Activated T-cell treated with anti-CD3 and anti-CD28 coated beads, Interleukin-2, amount 50 U/mL, for 72 hours (primary cell): ENCODE measurements around the gene CEACAM16. TPM values are rescaled to one million over a fixed set of nuclear protein-coding genes. Genes with fewer than 3 reads are reported as not detected.

ENCODE experiments used
- ATAC-seq, 2 donors: fragments of 150-1000 bp; cut with Tn5 transposase; replicated peaks in 1 of 2; 2 replicates each; pipeline ENCODE4 v1.10.0; 2021; ENCODE audit warnings: moderate library complexity in 2 of 2, mild to moderate bottlenecking in 1 of 2
- DNase-seq, 2 donors: peaks; one replicate each; pipeline ENCODE4 v3.0.0; 2021 to 2022; ENCODE audit warnings: mixed read lengths in 1 of 2
- H3K27ac Mint-ChIP-seq: one replicate; pipeline ENCODE4 v1.8.0; 2022; ENCODE audit warnings: mild to moderate bottlenecking, moderate library complexity, mixed read lengths
- H3K27me3 Mint-ChIP-seq: one replicate; pipeline ENCODE4 v1.8.0; 2022; ENCODE audit warnings: low read depth, mixed read lengths
- H3K36me3 Mint-ChIP-seq, 2 donors: one replicate each; pipeline ENCODE4 v1.8.0; 2022; ENCODE audit warnings: mixed read lengths in 2 of 2, mild to moderate bottlenecking in 1 of 2; ENCODE audit not compliant: insufficient read depth in 2 of 2
- H3K4me1 Mint-ChIP-seq: one replicate; pipeline ENCODE4 v1.8.0; 2022; ENCODE audit warnings: low read depth, mixed read lengths
- H3K4me3 Mint-ChIP-seq, 2 donors: one replicate each; pipeline ENCODE4 v1.8.0; 2022; ENCODE audit warnings: mild to moderate bottlenecking in 2 of 2, mixed read lengths in 2 of 2, moderate library complexity in 2 of 2
- H3K9me3 Mint-ChIP-seq, 2 donors: one replicate each; pipeline ENCODE4 v1.8.0; 2022; ENCODE audit warnings: mixed read lengths in 2 of 2
- total RNA-seq, 2 donors: library from RNA; stranded (reverse); gene quantifications; one replicate each; pipeline ENCODE4 v1.2.3, GENCODE V29; 2022

The CEACAM16 gene
- total RNA-seq: not detected

GRCh38 chr19:44698492-44699201 is at the start of gene CEACAM16:
Gene CEACAM16 (plus strand): TSS chr19:44699151. CDS start chr19:44701457, 2,306 bp downstream.
- peaks cover 14% of the 10 kb centered on the region for H3K27me3 Mint-ChIP-seq
- peaks cover 18% of the 10 kb centered on the region for H3K4me1 Mint-ChIP-seq
- no peak within 1 kb of the TSS for H3K27ac Mint-ChIP-seq
- no peaks in the 10 kb centered on the region for H3K9me3 Mint-ChIP-seq
- DNase-seq: no peak
- no peak for ATAC-seq
- no peak within 1 kb of the TSS for H3K4me3 Mint-ChIP-seq
- no peaks in the 10 kb centered on the region for H3K36me3 Mint-ChIP-seq

GRCh38 chr19:44649578-44650145 is 49.3 kb upstream of the CEACAM16 start:
- ATAC-seq (no peak), DNase-seq (no peak)
- no peak overlapping the region for H3K4me3 Mint-ChIP-seq
- H3K36me3 Mint-ChIP-seq: peaks cover 3 to 10% of the 10 kb centered on the region in 2 donors
- H3K9me3 Mint-ChIP-seq: no peaks in the 10 kb centered on the region
- no peak overlapping the region for H3K27ac Mint-ChIP-seq
- H3K27me3 Mint-ChIP-seq: no peaks in the 10 kb centered on the region
- H3K4me1 Mint-ChIP-seq: peaks cover 7% of the 10 kb centered on the region

GRCh38 chr19:44653343-44653742 is 45.6 kb upstream of the CEACAM16 start:
- H3K27me3 Mint-ChIP-seq: no peaks in the 10 kb centered on the region
- no peak for DNase-seq
- H3K27ac Mint-ChIP-seq: no peak overlapping the region
- H3K4me3 Mint-ChIP-seq: no peak overlapping the region
- no peaks in the 10 kb centered on the region for H3K9me3 Mint-ChIP-seq
- peaks cover 7 to 22% of the 10 kb centered on the region in 2 donors for H3K36me3 Mint-ChIP-seq
- H3K4me1 Mint-ChIP-seq: peaks cover 15% of the 10 kb centered on the region
- ATAC-seq: no peak

GRCh38 chr19:44653977-44654774 is 44.8 kb upstream of the CEACAM16 start:
- no peak overlapping the region for H3K4me3 Mint-ChIP-seq
- peak; percentile 90 to 93 for ATAC-seq
- H3K4me1 Mint-ChIP-seq: peaks cover 15% of the 10 kb centered on the region
- no peak overlapping the region for H3K27ac Mint-ChIP-seq
- peak; percentile 79 to 80 for DNase-seq
- peaks cover 7 to 25% of the 10 kb centered on the region in 2 donors for H3K36me3 Mint-ChIP-seq
- no peaks in the 10 kb centered on the region for H3K9me3 Mint-ChIP-seq
- no peaks in the 10 kb centered on the region for H3K27me3 Mint-ChIP-seq

GRCh38 chr19:44657211-44657921 is 41.6 kb upstream of the CEACAM16 start:
- ATAC-seq: peak; percentile 72 to 77
- Mint-ChIP-seq H3K9me3 (no peaks in the 10 kb centered on the region), H3K27ac (no peak overlapping the region), H3K27me3 (no peaks in the 10 kb centered on the region), H3K4me1 (peaks cover 15% of the 10 kb centered on the region), H3K36me3 (peaks cover 6 to 16% of the 10 kb centered on the region in 2 donors), H3K4me3 (no peak overlapping the region)
- DNase-seq: peak; percentile 77 to 81

- no peak overlapping the region for H3K27ac Mint-ChIP-seq
- no peak for DNase-seq
- no peaks in the 10 kb centered on the region for H3K9me3 Mint-ChIP-seq
- peaks cover 15% of the 10 kb centered on the region for H3K4me1 Mint-ChIP-seq
- no peaks in the 10 kb centered on the region for H3K27me3 Mint-ChIP-seq
- no peak overlapping the region for H3K4me3 Mint-ChIP-seq
- H3K36me3 Mint-ChIP-seq: peaks cover 4 to 18% of the 10 kb centered on the region in 2 donors
- no peak for ATAC-seq
Measured at GRCh38 chr19:44658069-44658733, 40.8 kb upstream of the CEACAM16 start.

GRCh38 chr19:44660081-44660480 is 38.9 kb upstream of the CEACAM16 start:
- H3K9me3 Mint-ChIP-seq: no peaks in the 10 kb centered on the region
- H3K4me1 Mint-ChIP-seq: peaks cover 7% of the 10 kb centered on the region
- H3K27ac Mint-ChIP-seq: no peak overlapping the region
- DNase-seq: no peak
- no peak overlapping the region for H3K4me3 Mint-ChIP-seq
- H3K36me3 Mint-ChIP-seq: peaks cover 3 to 16% of the 10 kb centered on the region in 2 donors
- no peak for ATAC-seq
- H3K27me3 Mint-ChIP-seq: no peaks in the 10 kb centered on the region

- Mint-ChIP-seq H3K27me3 (no peaks in the 10 kb centered on the region), H3K9me3 (no peaks in the 10 kb centered on the region), H3K4me1 (peaks cover 7% of the 10 kb centered on the region), H3K27ac (no peak overlapping the region), H3K36me3 (peaks cover 0 to 9% of the 10 kb centered on the region in 2 donors), H3K4me3 (no peak overlapping the region)
- DNase-seq (no peak), ATAC-seq (no peak)
Measured at GRCh38 chr19:44661205-44661604, 37.7 kb upstream of the CEACAM16 start.

- peaks cover 0 to 6% of the 10 kb centered on the region in 2 donors for H3K36me3 Mint-ChIP-seq
- no peaks in the 10 kb centered on the region for H3K27me3 Mint-ChIP-seq
- H3K4me3 Mint-ChIP-seq: no peak overlapping the region
- no peak overlapping the region for H3K27ac Mint-ChIP-seq
- no peaks in the 10 kb centered on the region for H3K9me3 Mint-ChIP-seq
- peaks cover 6% of the 10 kb centered on the region for H3K4me1 Mint-ChIP-seq
- ATAC-seq: no peak
- DNase-seq: no peak
Measured at GRCh38 chr19:44661904-44662303, 37.0 kb upstream of the CEACAM16 start.

- H3K27me3 Mint-ChIP-seq: no peaks in the 10 kb centered on the region
- peaks cover 0 to 4% of the 10 kb centered on the region in 2 donors for H3K36me3 Mint-ChIP-seq
- DNase-seq (no peak), ATAC-seq (no peak)
- H3K9me3 Mint-ChIP-seq: no peaks in the 10 kb centered on the region
- H3K4me3 Mint-ChIP-seq: no peak overlapping the region
- no peak overlapping the region for H3K27ac Mint-ChIP-seq
- no peaks in the 10 kb centered on the region for H3K4me1 Mint-ChIP-seq
Measured at GRCh38 chr19:44662691-44663385, 36.1 kb upstream of the CEACAM16 start.

- Mint-ChIP-seq H3K4me1 (no peaks in the 10 kb centered on the region), H3K4me3 (no peak overlapping the region), H3K27ac (no peak overlapping the region), H3K27me3 (no peaks in the 10 kb centered on the region), H3K36me3 (peaks cover 0 to 2% of the 10 kb centered on the region in 2 donors), H3K9me3 (no peaks in the 10 kb centered on the region)
- DNase-seq (no peak), ATAC-seq (no peak)
Measured at GRCh38 chr19:44663996-44664395, 35.0 kb upstream of the CEACAM16 start.

GRCh38 chr19:44664976-44665375 is 34.0 kb upstream of the CEACAM16 start:
- H3K36me3 Mint-ChIP-seq: peaks cover 0 to 2% of the 10 kb centered on the region in 2 donors
- H3K4me3 Mint-ChIP-seq: no peak overlapping the region
- no peaks in the 10 kb centered on the region for H3K9me3 Mint-ChIP-seq
- no peak overlapping the region for H3K27ac Mint-ChIP-seq
- DNase-seq: no peak
- no peaks in the 10 kb centered on the region for H3K4me1 Mint-ChIP-seq
- no peak for ATAC-seq
- no peaks in the 10 kb centered on the region for H3K27me3 Mint-ChIP-seq
